GM21528 (cell line): Measurements from ENCODE around the gene KLHL17.

Experiments used
- ATAC-seq: cut with Tn5 transposase; IDR thresholded peaks from one replicate; pipeline ENCODE4 v1.9.1; 2021; ENCODE audit warnings: mild to moderate bottlenecking, moderate library complexity; ENCODE audit not compliant: unreplicated experiment, low FRiP score

KLHL17 gene

GRCh38 chr1:921011-921837 lies 39.2 kb upstream of the KLHL17 start:
- no peak for ATAC-seq

DNA sequence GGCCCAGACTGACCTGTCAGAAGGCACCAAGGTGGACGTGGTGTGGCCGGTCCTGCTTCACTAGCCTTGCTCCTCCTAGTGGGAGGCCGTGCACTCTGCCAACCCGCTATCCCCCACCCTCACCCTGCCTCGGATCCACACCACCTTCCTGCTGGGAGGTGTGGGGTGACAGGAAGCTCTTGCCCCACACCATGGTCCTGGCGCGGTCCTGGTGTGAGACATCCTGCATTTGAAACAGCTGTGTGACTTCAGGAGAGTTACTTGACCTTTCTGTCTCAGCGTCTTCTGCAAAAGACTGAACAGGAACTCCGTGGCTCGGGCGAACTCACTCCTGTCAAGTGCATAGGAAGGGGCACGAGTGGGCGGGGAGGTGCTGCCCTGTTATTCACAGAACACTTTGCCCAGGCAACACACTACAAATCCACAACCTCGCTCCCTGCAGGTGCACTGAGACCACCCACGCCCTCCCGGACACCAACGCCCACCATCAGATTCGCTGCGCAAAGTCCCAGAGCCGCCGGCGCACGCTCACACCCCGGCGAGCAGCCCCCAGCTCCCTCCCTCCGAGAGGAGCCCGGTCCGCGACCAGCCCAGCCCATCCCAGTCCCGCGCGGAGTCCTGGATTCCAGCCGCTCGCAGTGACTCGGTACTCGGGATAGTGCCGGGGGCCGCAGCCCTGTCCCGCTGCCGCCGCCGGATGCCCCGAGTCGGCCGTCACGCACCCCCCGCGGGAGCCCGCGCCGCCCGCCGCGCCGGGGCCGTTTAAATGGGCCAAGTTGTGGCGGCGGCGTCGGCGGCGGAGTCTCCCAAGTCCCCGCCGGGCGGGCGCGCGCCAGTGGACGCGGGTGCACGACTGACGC lies 37.0 kb upstream of the KLHL17 start, which contains the start of gene SAMD11:
TSS of gene SAMD11 (plus strand) at position 793 of the 860 bp plus-strand sequence. CDS start 509 bp downstream, outside the sequence.
- no peak for ATAC-seq

- ATAC-seq, result no peak
Observed at GRCh38 chr1:923991-924655, 36.3 kb upstream of the KLHL17 start.

DNA sequence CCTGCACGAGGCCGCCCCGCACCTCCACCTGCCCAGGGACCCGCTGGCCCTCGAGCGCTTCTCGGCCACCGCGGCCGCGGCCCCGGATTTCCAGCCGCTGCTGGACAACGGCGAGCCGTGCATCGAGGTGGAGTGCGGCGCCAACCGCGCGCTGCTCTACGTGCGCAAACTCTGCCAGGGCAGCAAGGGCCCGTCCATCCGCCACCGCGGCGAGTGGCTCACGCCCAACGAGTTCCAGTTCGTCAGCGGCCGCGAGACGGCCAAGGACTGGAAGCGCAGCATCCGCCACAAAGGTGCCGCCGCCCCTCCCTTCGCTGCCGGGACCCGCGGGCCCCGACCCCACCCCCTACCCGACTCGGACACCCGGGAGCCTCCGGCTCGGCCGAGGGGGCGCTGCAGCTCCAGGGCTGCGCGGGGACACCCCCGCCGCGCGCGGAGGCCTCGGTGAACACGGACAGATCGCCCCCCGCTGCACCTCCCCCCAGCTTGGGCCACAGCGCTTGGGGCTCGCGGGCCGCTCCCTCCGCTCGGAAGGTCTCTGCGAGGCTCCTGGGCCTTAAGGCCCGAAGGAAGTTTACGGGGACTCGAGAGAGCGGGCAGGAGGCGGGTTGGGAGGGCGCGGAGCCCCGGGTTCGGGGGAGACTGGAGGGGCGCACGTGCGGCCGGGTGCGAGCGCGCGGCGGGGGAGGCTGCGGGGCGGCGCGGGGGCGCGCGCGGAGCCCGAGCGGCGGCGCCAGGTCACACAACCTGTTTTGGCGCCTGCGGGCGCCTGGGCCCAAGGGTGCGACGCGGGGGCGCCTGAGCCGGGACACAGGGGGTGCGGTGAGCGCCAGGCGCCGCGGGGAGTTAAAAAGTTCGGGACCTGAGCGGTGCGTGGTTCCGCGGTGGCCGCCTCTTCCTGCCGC lies 35.5 kb upstream of the KLHL17 start:
- ATAC-seq, result no peak

- ATAC-seq, result no peak
Observed at GRCh38 chr1:925561-926421, 34.6 kb upstream of the KLHL17 start.

DNA sequence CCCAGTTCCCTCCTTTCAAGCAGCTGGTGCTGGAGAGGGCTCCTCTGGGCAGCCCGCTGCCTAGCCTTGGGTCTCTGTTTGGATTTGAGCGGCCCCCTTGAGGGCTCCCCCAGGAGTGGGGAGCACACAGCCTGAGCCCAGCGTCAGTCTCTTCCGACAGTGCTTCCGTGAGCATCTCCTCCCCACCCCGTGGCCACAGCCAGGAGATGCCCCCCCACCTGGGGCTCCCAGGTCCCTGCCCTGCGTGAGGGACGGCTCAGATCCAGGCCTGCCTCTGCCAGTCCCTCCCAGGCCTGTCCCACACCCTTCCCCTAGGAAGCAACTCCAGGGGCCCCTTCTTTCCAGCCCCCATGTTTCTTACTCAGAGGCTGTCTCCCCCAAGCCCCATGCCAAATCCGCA lies 33.1 kb upstream of the KLHL17 start:
- ATAC-seq, result no peak

DNA sequence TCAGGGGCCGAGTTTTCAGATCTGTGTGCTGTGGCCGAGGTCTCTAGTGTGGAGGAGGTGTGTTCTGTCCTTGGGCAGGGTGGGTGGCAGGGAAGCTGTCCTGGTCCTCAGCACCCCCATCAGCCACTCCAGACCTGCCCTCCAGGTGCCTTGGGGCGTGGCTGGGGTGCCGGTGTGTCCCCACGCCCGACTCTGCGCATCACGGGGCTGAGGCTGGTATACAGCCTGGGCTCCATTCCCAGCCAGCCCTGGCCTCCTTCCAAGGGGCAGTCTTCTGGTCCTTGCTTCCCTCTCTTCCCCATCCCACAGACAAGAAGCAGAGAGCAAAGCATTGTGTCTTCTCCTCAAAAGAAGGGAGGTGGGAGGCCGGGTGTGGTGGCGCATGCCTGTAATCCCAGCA lies 32.6 kb upstream of the KLHL17 start:
- no peak for ATAC-seq

GRCh38 chr1:928825-929661 lies 31.3 kb upstream of the KLHL17 start:
- ATAC-seq, result no peak

DNA sequence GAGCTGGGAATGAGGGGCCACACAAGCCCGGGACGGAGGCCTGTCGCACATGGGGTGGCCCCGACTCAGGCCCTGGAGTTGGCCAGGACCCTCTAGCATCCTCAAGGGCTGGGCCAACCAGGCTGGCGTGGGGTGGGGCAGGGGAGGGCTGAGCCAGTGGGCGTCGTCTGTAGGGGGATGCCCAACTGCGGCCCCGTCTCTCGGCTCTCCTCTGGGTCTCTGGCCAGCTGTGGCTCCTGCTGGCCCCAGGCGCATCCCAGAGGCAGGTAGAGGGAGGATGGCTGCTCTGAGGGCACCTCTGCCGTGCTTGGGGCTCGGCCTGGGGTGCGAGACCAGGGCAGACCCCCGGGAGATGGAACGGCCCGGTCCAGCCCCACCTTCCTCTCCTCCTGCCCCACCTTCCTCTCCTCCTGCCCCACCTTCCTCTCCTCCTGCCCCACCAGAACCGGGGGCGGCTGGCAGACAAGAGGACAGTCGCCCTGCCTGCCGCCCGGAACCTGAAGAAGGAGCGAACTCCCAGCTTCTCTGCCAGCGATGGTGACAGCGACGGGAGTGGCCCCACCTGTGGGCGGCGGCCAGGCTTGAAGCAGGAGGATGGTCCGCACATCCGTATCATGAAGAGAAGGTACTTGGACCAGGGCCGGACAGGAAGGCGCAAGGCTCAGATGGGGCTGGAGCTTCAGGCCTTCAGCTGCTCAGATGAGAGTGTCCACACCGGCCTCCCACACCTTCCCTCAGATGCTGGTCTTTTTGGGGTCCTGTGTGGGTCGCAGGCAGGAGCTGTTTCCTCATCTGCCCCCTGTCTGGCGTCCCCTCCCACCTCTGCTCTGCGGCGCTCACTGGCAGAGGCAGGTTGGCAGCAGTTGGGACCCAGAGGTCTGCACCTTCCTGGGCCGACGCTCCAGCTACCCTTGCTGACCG lies 30.4 kb upstream of the KLHL17 start:
- no peak for ATAC-seq

DNA sequence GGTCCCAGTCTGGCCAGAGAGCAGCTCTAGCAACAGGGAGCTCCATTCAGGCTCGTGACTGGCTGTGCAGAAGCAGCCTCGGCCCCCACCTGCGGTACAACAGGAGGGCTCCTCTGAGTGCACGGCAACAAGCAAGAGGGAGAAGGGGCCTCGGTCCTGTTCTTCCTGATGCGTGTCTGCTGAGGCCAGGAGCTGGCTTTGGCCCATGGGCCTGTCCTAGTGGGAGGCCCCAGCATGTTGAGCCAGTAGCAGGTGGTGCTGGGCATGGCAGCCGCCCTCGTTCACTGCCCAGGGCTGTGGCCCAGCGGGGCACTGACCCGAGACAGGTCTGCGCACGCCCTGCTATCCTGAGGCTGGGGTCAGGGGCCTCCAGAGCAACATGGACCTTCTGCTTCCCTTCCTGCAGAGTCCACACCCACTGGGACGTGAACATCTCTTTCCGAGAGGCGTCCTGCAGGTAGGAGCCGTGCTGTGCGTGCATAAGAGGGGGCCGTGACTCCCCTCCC lies 29.7 kb upstream of the KLHL17 start:
- no peak for ATAC-seq

DNA sequence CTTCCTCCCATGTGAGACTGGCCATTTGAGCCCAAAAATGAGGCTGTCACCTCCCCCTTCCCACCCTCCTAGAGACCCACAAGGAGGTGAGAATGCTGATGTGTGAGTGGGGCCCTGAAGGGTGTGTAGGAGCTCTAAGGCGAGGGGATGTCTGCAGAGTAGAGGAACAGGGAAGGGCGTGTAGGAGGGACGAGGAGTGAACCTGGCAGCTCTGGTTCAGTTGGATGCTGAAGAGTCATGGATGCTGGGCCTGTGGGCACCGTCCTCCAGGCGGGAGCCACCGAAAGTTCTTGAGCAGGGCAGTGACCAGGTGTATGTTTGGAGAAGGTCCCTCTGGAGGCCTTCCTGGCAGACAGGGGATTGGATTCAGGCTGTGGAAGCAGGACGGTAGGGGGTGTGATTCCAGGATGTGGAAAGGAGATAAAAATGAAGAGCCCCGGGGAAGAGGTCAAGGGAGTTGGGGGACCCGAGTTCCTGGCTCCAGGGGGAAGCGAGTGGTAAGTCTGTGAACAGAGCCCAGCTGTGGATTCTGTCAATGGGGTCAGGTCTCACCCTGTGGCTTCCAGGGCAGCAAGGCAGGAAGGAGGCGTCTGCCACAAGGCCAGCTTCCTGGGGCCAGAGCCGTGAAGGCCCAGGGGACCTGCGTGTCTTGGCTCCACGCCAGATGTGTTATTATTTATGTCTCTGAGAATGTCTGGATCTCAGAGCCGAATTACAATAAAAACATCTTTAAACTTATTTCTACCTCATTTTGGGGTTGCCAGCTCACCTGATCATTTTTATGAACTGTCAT lies 28.8 kb upstream of the KLHL17 start:
- no peak for ATAC-seq

- no peak for ATAC-seq
Observed at GRCh38 chr1:932173-932510, 28.2 kb upstream of the KLHL17 start.

GRCh38 chr1:932776-933602 lies 27.4 kb upstream of the KLHL17 start:
- no peak for ATAC-seq

DNA sequence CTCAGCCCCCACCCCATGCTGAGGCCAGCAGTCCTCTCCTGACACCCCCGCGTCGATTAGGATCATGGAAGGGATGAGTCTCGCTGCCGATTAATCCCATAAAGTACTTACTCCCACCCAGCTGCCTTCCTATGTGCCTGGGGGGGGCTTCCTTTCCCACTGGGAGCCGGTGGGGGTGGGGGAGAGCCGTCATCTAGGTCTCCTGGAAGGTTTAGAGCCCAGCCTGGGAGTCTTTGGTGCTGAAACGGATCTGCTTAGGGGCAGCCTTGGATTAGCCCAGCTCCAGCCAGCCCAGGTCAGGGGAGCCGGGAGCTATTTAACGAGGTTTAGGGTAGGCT lies 26.8 kb upstream of the KLHL17 start:
- ATAC-seq, result no peak

DNA sequence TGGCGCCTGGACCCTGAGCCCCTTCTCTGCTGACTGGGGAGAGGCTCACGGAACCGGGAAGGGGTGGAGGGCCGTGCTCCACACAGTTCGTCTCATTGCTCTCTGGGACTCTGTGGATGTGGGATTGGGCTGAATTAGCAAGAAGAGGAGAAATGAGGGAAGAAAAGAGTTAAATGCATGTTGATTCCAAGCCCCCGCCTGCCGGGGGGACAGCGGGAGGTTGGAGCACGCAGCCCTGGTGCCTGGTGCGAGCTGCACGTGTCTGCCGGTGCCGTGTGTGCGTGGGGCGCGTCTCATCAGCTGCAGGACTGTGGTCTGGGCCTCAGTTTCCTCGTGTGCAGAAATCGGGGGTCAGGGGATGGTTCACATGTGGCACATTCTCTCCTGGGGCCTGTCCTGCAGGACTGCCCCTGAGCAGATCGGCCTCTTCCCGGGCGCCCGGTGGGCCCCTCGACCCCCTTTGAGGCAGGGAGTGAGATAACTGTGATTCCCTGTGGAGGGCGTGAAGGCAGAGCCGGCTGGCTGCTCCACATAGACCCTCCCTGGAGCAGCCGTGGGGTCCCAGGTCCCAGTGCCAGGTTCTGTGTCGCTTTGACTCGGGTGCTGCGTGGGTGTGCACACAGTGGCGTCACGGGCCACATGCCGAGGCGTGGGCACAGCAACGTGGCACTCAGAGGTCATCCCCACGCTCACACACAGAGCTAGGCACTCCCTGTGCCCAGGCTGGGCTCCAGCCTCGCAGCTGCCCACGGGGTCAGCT lies 25.2 kb upstream of the KLHL17 start:
- ATAC-seq, result no peak
